GDM1 (cell line): Measurements from ENCODE around the gene ANKRD13D.
"Not testable (repeated sequence)": the region's sequence is repeated elsewhere in the genome, so short reads cannot be mapped to it uniquely, and the experiment has no call there.

ENCODE experiments used
- DNase-seq: peaks from one replicate; lab custom pipeline; 2025; lab: John Stamatoyannopoulos, UW

Gene ANKRD13D

DNA sequence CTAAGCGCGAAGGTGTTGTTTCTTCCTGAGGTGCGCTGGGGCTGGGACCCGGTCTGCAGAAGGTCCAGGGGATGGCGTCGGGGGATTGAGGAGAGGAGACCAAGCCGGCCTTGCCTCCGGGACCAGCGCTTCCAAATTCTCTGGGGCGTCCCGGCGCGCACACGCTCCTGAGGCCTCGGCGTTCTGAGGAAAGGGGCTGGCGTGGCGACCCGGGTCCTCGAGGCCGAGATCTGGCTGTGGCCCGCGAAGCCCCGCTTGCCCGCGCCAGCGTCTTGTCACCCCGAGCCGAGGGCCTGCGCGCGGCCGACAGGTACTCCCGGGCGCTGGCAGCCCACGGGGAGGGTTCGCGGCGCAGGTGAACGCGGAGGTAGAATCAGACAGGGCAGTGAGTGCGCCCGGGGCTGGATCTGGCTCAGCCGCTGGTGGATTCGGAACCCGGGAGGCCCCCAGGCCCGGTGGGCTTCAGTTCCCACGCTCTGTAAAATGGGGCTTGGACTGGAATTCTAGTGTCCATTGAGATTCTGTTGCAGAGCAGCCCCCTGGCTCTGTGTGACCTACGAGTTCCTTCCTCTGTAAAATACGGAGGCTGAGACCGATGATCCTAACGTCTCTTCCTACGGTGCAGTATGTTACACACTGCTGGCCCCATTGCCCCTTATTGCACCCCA lies 28.9 kb downstream of the ANKRD13D start:
- no peak for DNase-seq

DNA sequence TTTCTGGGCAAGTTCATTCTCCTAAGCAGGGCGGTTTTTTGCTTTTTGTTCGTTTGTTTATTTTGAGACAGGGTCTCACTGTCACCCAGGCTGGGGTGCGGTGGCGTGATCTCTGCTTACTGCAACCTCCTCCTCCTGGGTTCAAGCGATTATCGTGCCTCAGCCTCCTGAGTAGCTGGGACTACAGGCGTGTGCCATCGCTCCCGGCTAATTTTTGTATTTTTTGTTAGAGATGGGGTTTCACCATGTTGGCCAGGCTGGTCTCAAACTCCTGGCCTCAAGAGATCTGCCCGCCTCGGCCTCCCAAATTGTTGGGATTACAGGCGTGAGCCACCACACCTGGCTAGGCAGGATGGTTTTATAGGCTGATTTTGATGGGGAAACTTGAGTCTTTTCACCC lies 29.8 kb downstream of the ANKRD13D start:
- DNase-seq = not testable (repeated sequence)

DNA sequence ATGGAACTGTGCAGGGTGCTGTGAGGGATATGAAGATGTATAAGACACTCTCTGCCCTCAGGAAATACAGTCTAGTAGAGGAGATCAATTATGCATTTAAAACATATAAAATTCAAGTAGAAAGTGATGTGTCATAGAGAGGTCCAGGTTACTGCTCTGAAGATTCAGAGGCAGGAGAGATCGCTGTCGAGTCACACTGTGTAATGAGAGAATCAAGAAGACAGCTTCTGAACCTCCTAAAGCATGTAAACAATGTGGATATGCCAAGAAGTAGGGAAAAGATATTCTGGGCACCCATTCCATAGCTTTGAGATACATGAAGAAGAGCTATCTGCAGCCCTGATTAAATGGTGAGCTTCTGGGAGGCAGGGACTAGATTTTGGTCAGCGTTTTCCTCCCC lies 30.9 kb downstream of the ANKRD13D start:
- DNase-seq = no peak

DNA sequence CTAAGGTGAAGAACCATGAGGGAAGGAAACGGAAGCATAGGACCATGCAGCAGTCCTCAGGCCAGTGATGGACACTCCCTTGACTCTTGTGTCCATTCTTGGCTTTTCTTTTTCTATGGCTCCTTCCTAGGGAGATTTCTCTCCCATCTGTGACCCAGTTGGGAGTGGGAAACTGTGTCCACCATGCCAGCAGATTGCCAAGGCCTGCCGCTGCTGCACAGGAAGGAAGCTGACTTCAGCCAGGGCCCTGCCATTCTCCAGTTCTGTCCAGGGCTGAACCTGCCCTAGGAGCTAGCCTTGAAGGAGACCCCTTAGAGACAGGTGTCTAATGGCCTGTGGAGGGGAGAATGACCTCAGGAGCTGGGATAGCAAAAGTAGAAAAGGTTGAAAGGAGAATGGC lies 31.6 kb downstream of the ANKRD13D start:
- DNase-seq = no peak

DNA sequence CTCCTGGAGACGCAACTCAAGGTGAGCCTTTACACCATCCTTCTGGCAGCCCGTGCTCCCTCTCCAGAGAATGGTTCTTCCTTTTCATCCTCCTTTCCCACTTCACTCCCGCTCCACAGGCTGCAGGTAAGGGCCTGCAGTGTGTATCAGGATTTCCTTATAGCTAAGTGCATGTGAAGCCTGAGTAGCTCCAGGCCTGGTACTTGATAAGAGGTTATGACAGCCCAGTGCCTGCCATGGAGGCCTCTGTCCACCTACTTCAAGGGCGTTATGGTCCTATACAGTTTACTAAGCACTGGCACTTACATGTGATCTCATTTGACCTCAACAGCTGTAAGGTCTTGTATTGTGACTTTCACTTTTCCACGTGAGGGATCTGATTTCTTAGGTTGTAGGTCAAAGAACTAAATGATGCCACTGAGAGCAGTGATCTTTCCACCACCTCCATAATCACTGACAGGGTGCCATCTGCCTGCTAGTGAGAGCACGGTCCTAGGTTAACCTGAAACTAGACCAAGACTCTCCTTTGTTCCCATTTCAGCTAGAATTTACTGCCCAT lies 32.3 kb downstream of the ANKRD13D start:
- DNase-seq = no peak

DNA sequence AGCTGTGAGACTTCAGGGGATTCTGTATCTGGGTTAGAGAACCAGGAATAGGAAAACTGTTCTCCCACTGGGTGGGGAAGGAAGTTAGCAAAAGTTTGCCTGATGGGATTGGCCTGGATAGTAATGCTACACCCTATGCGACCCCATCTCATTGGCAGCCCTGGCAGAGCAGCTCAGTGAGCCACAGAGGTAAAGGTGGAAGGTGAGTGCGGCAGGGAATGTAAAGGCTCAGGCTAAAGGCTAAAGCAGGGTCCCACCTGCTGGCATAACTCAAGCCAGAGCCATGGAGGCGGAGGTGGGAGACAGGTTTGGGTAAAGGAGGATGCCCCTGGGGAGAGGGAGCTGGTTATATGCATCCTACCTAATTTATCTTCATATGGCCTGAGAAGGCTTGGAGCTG lies 32.9 kb downstream of the ANKRD13D start:
- DNase-seq = no peak

DNA sequence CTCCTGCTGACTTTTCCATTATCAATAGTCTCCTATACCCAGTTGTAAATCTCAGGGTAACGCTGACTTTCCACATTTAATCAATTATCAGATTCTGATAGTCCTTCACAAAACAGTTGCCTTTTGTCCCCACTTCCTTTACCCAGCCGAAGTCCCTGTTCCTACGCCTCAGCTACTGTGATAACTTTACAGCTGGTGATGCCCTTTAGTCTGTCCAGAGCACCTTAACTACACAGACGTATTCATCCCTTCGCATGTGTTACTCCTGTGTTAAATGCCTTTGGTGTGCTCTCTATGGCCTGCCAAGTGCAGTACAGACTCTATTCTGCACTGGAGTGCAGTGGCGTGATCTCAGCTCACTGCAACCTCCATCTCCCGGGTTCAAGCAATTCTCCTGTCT lies 34.4 kb downstream of the ANKRD13D start:
- DNase-seq = no peak

DNA sequence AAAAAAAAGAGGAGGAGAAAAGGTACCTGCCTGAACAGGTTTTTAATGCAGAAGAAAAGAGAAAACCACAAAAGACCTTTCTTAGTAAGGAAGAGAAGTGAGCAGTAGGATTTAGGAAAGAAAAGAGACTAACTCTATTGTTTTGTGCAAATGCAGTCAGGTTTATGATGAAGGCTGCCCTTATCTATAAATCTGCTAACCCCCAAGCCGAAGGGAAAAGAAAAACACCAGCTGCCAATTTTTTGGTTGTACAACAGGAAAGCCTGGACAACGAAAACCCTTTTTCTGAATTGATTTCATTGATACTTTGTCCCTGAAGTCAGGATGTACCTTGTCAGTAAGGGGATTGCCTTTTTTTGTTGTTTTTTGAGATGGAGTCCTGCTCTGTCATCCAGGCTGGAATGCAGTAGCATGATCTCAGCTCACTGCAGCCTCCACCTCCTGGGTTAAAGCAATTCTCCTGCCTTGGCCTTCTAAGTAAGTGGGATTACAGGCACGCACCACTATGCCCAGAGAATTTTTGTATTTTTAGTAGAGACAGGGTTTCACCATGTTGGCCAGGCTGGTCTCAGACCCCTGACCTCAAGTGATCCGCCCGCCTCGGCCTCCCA lies 43.1 kb downstream of the ANKRD13D start:
- DNase-seq = no peak

DNA sequence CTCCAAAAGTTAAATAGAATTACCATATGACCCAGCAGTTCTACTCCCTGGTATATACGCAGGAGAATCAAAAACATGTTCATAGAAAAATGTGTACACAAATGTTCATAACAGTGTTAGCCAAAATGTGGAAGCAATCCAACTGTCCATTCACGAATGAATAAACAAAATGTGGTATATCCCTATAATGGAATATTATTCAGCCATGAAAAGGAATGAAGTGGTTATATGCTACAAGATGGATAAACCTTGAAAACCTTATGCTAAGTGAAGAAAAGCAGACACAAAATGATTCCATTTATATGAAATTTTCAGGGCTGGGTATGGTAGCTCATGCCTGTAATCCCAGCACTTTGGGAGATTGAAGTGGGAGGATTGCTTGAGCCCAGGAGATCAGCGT lies 48.2 kb downstream of the ANKRD13D start:
- no peak for DNase-seq

DNA sequence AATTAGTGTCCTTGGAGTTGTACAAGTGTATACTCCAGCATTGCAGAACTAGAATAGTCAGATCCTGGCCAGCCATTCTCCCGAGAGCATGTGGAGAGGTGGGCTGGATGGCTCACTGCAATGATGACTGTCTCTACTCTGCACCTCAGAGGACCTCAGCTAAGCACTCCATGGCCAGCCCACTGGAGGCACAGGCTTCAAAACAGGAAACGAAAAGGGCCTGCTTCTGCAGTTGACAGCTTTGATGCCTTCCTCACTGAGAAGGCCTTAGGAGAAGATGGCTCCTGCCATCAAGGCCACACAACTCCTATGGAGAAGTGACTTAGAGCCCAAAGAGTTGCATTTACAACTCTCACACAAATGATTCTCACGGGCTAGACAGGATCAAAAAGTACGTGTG lies 55.2 kb downstream of the ANKRD13D start:
- DNase-seq = peak; percentile 12

DNA sequence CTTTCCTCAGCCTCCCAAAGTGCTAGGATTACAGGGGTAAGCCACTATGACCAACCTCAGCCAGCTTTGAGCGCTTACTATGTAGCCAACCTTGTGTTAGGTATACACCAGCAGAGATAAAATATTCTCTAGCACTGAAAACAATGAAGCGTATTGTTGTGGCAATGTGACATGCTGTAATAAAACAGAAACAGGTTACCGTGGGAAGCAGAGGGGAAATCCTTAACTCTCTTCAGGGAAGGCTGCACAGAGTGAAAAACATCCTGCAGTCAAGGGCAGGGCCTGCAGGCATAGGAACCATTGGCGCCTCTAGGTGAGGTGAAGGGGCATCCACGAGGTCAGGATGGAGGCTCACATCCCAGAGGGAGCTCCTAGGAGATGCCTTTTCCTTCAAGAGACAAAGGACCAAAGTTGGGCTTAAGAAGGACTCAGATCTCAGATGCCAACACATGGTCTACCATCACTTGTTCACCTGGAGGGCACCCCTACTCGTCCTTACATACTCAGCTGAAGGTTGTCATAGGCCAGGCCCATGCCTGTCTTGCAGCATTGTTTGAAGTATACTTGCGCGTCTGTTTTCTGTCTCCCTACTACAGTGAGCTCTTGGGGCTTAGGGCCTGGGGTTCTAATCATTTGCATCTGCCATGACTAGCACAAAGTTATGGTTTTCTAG lies 56.3 kb downstream of the ANKRD13D start:
- DNase-seq = no peak

DNA sequence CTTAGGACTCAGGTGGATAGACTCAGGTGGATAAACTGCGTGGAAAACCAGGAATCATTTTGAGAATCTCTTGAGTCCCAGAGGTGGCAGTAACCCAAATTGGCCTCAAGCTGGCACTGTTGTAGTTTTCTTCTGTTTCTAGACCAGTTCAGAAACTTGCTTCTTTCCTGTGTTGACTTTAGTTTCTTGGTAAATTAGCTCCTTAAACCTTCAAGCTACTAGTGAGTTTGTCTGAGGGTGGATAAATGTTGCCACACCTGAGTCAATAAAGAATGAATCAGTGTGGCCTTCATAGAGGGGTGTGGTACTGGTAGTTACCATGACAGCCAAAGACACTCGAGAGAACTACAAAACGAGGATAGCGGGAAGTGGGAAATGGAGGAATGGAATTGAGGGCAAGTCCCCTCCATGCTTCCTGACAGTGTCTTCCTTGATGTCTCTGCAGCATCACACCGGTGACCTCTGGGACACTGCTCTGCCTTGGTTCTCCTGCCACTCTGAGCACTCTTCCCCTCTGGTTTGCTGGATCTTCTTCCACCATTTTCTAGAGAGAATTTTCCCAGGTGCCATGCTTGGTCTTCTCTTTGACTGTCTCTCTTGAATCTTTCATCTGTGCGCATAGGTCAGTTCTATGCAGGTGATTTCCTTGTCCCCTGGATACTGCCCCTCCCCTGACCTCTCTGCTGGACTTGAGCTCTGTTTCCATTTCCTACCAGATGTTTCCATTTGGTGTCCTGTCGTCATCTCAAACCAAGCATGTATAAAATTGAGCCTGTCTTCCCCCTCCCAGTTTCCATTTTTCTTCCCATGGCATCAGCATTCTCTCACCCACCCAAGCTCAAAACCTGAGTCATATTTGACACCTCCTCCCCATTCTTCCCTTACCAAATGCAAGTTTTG lies 57.1 kb downstream of the ANKRD13D start:
- no peak for DNase-seq

DNA sequence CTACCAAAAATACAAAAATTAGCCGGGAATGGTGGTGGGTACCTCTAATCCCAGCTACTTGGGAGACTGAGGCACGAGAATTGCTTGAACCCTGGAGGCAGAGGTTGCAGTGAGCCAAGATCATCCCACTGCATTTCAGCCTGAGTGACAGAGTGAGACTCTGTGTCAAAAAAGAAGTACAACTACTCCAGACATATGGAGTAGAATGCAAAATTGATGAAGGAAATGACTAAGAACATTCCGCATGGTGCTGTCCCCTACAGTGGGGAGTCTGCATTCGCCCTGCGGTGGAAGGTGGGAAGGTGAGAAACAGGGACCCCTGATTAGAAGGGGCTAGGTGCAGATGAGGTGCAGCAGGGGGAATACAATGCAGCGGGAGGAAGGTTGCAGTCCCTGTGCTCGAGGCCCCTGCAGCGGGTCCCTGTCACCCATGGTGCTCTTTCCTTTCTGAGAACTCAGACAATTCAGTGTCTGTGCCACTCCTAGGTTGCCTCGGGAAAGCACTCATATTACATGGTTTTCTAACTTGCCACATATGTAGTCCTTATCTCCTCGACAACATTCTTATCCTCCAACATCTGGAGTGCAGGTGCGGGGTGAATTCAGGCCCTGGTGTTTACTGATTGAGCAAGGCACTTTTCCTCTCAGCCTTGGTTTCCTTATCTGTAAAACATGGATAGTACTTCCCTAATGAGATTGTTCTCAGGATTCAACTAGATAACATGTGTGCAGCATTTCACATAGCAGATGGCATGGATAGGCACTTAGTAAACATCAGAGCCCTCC lies 59.1 kb downstream of the ANKRD13D start:
- no peak for DNase-seq

DNA sequence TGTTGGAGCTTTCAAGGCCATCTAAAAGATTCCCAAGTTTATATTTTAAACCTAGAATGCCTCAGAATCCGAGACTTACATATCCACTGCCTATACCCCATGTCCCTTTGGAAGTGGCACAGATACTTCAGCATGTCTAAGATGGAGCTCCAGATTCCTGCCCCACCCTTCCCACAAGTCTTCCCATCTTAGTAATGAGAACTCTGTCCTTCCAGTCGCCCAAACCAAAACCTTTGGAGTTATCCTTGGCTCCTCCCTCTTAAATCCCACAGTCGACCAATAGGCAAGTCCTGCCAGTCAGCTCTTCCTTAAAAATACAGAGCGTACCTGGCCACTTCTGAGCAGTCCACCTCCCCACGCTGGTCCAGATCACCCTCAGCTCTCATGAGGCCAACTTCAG lies 59.9 kb downstream of the ANKRD13D start:
- DNase-seq = no peak

DNA sequence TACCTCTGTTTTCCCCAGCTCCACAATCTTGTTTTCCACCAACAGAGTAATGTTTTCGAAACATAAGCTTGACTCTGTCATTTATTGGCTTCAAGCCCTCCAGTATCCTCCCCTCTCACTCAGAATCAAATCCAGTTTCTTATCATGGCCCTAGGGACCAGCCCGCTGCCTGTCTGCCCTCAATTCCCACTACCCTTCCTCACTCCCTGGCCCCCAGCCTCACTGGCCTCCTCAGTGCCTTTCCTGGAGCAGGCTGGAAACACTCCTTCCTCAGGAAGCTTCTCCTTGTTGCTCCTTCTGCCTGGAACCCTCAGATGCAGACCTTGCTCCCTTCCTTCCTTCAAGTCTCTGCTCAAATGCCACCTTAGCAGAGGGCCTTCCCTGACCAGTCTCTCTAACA lies 60.4 kb downstream of the ANKRD13D start:
- DNase-seq = no peak

DNA sequence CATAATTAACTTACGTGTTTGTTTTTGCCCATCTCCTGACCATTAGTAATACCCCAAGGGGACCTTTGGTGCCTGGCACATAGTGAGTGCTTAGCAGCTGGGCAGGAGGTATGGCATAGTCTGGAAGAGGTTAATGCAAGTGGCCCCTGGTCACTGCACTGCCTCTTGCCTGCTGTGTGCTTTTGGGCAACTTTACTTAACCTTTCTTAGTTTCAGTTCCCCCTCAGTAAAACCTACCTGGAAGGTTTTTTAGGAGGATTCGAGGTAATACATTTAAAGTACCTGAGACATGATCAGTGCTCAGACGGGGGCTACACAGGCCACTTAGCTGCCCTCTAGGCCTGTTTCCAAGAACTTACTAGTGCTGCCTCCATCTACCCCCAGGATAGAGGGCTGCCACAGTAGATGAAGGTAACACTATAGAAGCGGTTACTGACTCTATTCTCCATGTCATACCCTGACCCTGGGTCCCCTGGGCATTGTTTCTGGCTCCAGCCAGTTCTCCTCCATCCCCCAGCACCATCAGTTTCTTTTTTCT lies 60.9 kb downstream of the ANKRD13D start:
- DNase-seq = no peak

DNA sequence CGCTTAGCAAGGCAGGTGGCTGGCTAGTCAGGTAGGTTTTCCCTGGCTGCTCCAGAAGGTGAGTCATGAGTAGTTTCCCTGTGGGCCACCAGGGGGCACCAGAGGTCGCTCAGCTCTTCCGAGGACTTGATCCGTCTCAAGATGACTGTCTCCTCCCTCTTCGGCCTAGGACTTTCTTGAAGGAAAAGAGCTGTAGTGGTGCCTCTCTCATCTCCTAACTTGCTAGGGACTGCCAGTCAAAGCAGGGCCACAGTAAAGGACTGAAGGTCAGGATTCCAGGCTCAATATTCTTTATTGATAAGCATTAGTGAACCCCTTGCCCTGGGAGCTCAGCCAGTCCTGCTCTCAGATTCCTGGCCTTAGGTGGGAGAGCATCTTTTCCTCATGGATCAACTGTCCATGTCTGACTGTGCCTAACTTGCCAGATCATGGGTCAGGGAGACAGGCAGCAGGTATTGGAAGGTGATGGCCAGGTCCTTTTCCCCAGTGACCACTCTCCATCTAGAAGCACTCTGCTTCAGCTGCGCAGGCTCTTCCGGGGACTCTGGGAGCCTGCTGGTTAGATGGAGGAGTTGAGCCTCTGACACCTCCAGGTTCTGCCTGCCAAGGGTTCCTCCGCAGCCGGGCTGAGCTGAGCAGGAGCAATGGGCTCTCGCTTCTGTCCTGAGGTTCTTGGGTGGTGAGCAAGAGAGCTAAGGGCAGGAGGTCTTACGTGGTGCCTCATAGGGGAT lies 62.3 kb downstream of the ANKRD13D start:
- DNase-seq = peak; percentile 49
